Activated CD4-positive, alpha-beta T cell treated with anti-CD3 and anti-CD28 coated beads, Interleukin-2, Interleukin-4, amounts not matched to agents 100 ng/mL and 50 ng/mL, durations not matched to agents 16 hours and 8 hours (primary cell): Measurements from ENCODE around the gene MYO7B.

ENCODE experiments used
- DNase-seq: peaks from one replicate; pipeline ENCODE4 v3.0.0-alpha.2; 2020; ENCODE audit warnings: low spot score

The MYO7B gene

GRCh38 chr2:127663566-127664064 lies 128.1 kb downstream of the MYO7B start:
- DNase-seq = no peak

GRCh38 chr2:127664065-127664894 lies 128.8 kb downstream of the MYO7B start:
- DNase-seq = no peak

GRCh38 chr2:127664895-127665225 lies 129.4 kb downstream of the MYO7B start:
- no peak for DNase-seq

- no peak for DNase-seq
Observed at GRCh38 chr2:127665267-127665893, 129.9 kb downstream of the MYO7B start.

- DNase-seq = no peak
Observed at GRCh38 chr2:127669056-127669455, 133.6 kb downstream of the MYO7B start.

- no peak for DNase-seq
Observed at GRCh38 chr2:127670055-127670956, 134.8 kb downstream of the MYO7B start.

- no peak for DNase-seq
Observed at GRCh38 chr2:127670957-127671290, 135.4 kb downstream of the MYO7B start.

GRCh38 chr2:127671557-127672302 lies 136.2 kb downstream of the MYO7B start:
- no peak for DNase-seq

GRCh38 chr2:127672341-127673224 lies 137.1 kb downstream of the MYO7B start:
- no peak for DNase-seq

- DNase-seq = no peak
Observed at GRCh38 chr2:127673291-127674069, 138.0 kb downstream of the MYO7B start.

- no peak for DNase-seq
Observed at GRCh38 chr2:127674241-127675209, 139.0 kb downstream of the MYO7B start.

- no peak for DNase-seq
Observed at GRCh38 chr2:127675331-127676261, 140.1 kb downstream of the MYO7B start, which contains the start of gene LIMS2. Gene LIMS2 (minus strand): TSS chr2:127675530. CDS start chr2:127675024, 506 bp downstream.

GRCh38 chr2:127676906-127677305 lies 141.4 kb downstream of the MYO7B start:
- no peak for DNase-seq

GRCh38 chr2:127678531-127678930 lies 143.0 kb downstream of the MYO7B start:
- no peak for DNase-seq

- DNase-seq = no peak
Observed at GRCh38 chr2:127678991-127679390, 143.5 kb downstream of the MYO7B start.

- DNase-seq = no peak
Observed at GRCh38 chr2:127679680-127680361, 144.3 kb downstream of the MYO7B start.

- no peak for DNase-seq
Observed at GRCh38 chr2:127680706-127681287, 145.3 kb downstream of the MYO7B start.
